Suppressor macrophage treated with lipopolysaccharide for 4 hours (primary cell): ENCODE results near the gene CMIP.

Experiments used
- DNase-seq: peaks from one replicate; pipeline ENCODE4 v3.0.0-alpha.2; 2020

CMIP gene

DNA sequence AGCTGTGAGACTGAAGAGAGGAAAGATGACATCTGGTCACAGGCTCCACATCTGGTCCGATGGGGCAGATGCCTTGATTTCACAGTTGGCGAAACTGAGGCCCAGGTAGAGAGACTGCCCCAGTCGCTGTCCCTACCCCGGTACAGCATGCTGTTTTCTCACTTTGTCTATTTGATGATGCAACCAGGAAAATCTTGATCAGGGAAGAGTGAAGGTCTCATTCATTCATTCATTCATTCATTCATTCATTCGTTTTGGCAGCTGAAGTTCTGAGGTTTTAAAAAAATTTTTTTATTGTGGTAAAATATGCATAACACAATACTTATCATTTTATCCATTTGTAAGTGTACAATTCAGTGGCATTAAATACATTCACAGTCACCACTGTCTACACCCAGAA, 19.7 kb downstream of the CMIP start:
- DNase-seq: no peak

DNA sequence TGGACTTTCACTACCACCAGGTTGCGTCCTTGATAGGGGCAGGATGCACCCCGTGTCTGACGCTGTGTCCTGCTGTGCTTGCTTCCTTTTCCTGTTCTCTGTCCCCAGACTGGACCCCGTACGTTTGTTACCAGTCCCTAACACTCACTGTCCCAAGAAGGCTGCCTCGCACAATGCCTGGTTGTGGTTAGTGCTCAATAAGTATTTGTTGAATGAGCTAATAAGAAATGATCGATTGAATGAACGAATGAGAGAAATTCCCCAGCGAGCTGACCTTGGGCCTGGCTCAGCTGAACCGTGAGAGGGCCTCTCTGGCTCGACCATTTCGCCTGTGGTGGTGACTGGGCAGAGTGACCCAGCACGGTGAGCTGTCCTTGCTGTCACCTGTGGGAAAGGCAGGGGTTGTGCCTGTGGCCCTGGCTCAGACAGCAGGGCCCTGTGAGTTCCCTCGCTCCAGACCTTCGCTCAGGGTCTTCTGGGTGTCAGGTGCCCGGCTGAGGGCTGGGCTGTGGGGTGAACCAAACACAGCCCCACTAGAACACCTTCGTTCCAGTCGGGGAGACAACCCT, 20.9 kb downstream of the CMIP start:
- DNase-seq: no peak

DNA sequence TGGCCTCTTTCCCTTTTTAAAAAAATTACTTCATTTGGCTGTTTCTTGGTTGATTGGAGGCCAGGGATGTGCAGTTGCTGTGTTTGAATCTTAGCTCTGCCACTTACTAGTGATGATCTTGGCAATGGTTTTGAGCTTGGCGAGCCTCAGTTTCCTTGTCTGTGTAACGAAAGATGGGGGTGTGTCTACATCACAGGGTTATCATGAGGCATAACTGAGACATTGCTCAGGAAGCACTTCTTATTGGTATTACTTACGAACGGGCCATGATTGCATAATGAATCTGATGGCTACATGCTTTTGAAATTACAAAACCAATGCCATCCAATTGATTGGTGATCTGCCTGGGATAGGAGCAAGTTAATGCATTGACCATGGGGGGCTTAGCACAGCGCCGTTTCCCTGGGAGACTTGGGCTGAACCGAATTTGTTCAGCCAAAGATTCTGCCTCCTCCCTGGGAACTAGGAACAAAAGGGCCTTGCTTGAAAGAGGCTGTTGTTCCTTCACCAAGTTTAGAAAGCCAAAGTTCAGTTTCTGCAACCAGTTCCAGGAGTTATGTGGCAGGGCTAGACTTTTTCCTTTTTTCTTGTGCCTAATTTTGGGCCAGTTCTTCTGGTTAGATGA, 21.9 kb downstream of the CMIP start:
- peak; percentile 42 for DNase-seq

DNA sequence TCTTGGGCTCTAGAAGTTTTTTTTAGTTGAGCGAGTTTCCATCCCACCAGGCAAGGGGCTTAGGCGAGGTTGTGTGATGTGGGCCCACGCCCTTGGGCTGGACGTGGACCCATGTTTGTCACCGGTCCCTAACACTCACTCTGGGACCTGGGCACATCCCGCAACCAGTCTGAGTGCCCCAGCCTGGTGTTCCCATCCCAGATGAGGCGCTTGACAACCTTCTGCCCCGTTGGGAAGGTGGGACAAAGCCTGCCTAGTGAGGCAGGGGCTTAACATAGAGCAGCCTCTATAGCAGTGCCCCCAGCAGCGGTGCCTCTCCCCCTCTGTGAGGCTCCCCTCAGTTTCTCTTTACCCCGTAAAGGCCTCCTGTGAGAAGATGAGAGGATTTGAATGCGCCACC, 22.5 kb downstream of the CMIP start:
- no peak for DNase-seq

DNA sequence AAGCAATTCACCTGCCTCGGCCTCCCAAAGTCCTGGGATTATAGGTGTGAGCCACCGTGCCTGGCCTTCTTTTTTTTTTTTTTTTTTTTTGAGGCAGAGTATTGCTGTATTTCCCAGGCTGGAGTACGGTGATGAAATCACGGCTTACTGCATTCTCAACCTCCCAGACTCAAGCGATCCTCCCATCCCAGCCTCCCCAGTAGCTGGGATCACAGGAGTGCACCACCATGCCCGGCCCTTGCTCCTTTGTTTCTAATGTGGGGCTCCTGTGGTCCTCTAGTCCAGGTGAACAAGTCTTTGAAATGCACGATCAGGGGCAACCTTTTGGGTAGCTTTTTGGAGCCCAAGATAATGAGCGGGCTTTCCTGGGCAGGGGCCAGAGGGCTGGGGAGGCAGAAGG, 23.2 kb downstream of the CMIP start:
- DNase-seq: no peak

DNA sequence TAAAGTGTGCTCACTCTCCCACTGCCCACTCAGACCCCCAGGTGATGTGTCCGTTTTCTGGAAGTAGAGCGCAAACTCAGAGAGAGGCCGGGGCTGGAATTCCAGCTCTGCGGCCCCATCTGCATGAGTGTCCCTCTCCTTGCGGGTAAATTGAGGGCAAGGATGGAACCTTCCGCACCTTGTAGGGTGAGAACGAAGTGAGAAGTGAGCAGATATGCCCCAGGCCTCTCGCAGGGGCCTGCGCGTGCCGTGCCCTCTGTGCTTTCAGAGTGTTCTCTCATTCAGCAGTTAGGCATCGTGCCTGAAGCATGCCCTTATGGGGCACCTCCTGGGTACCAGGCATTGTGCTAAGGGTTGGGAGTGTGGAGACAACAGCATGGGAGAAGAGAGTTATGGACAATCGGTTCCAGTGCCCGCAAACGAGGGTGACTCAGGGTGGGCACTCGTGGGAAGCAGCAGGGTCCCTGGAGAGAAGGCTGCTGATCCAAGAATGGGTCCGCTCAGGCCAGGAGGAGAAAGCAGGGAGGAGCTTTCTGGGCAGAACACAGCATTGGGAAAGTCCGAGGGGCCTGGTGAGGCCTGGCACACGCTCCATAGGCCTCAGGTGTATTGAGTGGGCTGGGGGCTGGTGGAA, 23.8 kb downstream of the CMIP start:
- DNase-seq: no peak

DNA sequence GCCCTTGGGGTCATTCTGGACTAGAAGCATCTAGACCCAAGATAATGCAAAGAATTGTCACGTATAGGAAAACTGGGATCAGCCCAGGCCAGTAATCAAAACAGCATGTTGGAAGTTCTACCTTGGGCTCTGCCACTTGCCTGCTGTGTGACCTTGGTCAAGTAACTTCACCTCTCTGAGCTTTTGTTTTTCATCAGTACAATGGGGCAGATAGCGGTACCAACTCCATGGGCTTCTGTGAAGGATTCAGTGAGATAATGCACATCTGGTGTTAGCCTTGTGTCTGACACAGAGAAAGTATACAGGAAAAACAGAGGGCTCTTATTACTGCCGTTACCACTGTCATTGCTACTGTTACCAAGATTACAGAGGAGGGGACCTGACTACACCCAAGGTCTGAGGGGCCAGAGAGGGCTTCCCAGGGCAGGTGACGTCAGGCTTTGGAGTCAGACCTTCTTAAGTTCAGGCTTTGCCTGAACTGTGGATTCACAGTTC, 24.6 kb downstream of the CMIP start:
- no peak for DNase-seq

DNA sequence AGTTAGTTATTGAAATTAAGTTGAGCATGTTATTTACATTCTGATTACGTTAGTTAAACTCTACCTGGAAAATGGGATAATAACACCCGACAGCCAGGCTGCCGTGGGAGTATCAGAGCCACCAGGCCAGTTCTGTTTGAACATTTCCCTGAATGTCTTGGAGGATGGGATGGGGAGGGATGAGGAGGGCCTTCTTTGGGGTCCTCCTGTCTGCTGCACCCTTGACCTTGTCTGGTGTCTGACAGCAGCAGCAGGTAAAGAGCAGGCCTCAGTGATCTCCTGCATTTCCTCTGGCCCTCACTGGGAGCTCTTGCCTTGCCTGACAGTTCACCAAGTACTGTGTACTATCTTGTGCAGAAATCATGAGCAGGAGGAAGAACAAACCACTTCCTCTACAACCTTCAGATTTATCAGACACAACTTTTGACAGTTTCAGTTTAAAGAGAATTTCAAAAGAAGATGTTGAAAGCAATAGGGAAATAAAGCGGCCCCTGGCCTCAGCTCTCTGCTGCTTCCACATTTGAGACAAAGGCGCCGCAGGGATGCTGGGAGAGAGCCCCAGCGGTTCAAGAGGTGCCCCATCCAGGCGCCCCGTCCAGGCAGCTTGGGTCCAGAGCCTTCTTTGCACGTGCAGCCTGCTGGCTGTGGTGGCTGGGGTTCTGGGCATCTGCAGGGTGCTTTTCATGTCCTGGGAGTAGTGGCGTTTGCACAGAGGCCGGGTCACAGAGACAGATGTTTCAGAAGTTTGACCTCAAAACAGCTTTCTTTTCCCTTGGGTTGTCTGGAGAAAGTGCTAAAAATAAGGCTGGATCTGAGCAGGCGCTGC, 25.3 kb downstream of the CMIP start:
- peak; percentile 85 for DNase-seq

DNA sequence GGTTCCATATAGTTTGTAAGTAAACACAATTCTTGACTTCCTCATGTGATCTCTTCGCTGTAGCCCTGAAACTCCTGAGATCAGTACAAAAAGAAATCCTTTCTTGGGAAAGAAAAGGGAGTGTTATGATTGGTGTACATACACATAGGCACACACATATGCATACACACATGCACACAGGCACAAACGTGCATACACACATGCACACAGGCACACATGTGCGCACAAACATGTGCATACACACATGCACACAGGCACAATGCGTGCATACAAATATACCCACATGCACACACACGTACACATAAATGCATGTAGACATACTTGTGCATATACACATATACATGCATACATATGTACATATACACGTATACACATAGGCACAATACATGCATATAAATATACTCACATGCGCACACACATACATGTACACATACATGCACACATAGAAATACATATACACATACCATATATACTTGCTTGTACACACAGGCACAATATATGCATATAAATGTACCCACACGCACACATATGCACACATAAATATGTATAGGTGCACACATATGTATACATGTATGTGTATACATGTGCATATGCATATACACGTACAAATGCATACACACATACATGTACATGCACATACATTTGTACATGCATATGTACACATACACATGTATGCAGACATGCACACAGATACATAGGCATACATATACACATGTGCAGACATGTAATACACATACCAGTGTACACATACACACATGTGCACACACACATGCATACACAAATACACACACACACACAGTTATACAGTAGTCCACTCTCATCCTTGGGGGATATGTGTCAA, 26.4 kb downstream of the CMIP start:
- DNase-seq: no peak

DNA sequence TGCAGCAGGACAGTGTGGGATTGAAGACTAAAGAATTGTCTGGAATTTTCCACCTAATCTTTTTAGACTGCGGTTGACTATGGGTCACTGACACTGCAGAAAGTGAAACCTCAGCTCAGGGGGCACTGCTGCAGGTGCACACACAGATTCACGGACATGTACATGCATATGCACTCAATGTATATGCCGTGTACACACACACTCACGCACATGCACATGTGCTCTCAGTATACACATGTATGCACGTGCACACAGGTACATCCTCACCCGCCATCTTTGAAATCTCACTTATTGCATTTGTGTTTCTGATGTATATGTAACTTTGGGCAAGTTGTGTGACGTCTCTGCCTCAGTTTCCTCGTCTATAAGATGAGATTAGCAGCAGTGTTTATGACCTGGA, 27.3 kb downstream of the CMIP start:
- DNase-seq: no peak

DNA sequence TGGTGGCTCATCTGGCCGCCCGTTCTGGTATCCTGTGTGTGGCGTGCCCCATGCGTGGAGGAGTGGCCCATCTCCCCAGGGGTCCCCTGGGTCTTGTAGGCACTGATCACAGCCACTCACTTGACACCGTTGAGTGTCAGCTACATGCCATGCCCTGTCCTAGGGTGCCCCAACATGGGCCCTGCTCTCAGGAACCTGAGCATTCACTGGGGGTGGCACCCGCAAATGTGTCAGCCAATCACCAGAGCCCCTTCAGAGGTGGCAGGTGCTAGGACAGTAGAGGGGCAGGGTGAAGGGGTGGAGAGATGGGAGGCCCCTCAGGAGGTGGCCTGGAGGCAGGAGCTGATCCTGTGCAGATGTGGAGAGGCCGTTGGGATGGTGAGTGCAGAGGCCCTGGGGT, 27.8 kb downstream of the CMIP start:
- no peak for DNase-seq

DNA sequence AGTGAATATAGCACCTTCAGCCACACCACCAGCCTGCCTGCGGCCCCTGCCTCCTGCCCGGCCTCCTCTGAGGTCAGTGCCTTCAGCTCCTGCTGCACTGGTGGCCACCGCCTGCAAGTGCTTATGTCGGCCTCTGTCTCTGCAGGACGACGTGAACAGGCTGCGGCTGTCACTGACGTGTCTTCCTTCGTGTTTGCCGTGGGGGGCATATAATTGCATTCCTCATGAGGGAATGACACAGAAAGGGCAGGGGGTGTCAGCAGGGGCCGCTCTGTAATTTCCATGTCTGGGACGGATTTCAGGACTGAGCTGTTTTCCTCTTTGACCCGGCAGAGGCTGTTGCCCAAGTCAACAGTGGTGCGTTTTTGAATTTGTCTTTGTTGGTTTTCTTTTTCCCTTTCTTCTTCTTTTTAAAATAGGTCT, 28.5 kb downstream of the CMIP start:
- no peak for DNase-seq

DNA sequence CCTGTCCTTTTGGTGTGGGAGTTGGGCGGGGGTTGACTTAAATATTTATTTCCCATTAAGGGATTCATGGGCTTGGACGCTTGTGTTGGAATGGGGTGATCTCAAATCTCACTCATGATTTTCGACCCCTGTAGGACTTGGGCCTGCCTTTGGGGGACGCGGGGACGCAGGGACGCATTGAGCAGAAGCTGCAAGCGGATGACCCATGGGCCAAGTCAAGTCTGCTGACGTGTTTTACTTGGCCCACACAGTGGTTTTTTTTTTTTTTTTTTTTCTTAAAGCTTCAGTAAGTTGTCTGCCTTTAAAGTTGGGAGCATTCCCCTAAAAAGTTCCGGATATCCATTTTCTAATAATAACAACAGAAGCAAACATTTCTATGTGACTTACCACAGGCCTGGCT, 28.9 kb downstream of the CMIP start:
- DNase-seq: no peak

DNA sequence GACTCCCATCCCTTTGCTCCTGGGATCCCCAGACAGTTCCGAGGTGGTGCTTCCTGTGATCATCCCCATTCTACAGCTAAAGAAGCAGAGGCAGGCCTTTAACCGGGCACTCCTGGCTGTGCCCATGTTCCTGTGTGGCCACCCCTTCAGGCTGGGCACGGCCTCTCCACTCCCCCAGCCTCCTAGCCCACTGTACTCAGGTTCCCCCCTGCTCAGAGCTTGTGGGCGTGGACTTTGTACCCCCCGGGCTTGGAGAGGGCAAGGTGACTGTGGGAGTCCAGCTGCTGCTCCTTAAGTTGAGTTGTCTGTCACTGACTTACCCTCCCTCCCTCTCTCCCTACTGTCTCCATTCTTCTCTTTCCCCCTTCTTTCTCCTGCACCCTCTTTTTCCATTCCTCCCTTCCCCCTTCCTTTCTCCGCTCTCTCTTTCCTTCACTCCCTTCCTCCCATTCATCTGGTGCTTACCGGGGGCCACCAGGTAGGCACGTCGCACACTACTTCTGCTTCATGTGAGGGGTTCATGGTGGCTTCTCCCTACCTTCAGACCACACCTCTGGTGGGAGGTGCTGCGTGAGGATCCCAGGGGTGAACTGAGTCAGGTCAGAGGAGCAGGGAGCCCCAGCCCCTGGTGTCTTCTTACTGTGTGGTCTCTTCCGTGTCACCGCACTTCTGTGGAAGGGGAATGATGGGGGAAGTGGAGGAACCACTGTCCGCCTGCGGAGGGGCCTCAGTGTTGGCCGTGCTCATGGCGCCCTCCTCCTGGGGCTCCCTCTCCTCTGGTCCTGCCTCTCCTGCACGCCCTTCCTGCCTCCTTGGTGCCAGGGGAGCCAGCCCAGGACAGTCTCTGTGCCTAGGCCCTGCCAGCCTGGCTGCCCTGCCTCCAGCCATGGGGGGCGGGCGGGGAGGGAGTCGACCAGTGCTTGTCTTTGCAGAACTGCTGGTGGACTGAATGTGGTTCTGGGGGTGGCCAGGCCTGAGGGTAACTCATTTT, 29.7 kb downstream of the CMIP start:
- DNase-seq: no peak

DNA sequence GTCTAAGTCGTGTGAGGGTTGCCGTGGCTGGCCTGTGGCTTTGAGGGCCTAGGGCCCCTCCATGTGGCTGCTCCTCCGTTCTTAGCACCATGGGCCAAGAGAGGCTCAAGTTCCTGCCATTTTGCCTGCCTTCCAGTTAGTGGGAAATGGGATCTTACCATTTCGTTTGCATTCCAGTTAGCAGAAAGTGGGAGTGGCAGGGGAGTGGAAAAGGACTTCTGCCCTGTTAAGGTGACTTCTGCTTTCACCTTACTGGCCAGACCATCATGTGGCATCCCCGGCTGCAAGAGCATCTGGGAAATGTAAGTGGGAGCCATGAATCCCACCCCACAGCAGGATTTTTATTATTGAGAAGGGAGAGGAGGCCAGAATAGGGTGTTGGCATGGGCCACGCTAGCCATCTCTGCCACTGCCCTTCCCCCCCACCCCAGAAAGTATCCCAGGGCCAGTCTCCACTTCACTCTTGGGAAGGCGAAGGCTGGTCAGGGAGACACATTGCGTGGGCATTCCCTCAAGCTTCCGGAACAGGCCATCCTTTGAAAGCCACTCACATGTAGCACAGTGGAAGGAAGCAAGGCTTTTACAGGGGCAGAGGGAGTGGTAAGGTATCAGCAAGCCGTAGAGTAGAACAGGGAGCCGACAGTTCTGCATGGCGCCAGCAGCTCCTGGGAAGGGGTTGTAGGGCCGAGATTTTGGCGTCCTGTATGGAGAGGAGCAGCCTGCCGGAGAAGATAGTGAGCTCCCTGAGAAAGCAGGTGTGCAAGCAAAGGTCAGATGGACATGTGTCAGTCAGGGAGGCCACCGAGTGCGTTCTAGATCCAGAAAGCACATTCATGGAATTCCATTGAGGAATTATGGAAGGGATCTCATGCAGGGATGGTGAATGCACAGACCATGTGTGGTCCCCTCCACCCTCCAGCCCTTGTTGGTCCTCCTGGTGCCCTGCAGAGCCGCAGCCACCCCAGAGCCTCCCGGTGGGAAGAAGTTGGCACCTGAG, 33.4 kb downstream of the CMIP start:
- DNase-seq: peak; percentile 48

DNA sequence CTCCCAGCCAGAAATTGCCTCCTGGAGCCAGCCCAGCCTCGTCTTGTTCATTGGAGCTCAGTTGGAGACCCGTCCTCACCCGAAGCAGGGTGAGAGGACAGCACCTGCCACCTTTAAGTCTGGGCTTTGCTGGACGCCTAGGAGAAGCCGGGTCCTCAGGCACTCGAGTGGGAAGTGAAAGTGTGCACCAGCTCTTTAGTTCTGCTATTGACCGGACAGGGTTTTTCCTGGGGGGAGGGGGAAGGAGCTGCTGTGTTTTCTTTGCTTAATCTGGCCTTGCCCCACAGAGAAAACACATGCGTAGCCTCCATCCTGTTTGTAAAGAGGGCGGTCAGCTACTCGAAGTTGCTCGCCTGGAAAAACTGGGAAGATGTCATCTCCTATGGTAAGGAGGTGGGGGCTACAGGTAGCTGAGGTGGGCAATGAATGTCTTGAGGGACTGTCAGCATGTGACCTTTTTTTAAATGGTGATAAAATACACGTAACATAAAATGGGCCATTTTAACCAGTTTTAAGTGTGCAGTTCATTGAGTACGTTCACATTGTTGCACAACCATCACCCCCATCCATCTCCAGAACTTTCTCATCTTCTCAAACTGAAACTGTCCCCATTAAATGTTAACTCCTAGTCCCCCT, 34.4 kb downstream of the CMIP start:
- DNase-seq: peak; percentile 94

DNA sequence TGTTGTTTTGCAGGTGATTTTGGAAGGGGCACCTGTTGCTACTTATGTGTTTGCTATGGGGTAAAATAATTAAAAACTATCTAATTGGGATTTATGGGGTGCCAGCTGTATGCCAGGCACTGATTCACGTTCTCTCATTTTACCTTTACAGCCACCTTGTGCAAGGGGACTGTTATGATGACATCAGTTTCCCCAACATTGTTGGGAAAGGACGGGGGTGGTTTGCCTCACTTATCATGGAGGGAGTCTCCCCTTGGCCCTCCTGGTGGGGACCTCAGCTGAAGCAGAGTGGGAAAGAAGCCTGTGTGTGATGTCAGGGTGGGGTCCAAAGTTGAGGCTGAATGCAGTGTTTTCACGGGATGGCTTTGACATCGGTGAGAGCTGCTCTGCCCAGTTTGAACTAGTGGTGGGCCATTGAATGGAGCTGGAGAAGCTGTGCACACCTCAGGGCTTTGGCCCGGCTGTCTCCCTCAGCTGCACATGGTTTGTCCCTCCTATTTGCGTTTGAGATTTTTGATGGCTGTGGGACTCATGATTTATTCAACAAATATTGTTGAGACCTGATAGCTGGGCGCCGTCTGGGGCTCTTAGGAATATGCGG, 36.1 kb downstream of the CMIP start:
- DNase-seq: no peak

DNA sequence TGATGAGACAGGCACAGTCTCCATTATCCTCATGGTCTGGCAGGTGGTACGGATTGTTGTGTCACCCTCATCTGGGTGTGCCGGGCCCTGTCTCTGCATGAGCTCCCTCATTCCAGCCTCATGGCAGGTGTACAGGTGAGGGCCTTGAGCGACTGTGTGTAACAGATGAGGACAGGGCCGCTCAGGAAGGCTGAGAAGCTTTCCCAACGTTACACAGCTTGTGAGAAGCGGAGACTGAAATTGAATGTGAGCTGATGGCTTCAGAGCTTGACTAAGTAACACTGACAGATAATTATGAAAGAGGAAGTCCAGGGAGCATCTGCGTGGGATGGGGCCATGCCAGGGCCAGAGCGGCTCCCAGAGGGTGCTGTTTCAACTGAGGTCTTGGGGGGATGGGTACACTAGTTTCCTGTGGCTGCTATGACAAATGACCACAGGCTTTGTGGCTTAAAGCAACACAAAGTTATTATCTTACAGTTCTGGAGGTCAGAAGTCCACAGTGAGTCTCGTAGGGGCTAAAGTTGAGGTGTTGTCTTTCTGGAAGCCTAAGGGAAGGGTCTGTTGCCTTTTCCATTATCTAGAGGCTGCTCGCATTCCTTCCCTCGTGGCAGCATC, 36.7 kb downstream of the CMIP start:
- peak; percentile 98 for DNase-seq
